HG03039 (cell line): ENCODE measurements around the gene KMO.
A peak's percentile ranks its signal among the peaks of the same experiment; 100 is the strongest.

ENCODE experiments used
- ATAC-seq: cut with Tn5 transposase; IDR thresholded peaks from one replicate; pipeline ENCODE4 v1.9.1; 2021; ENCODE audit warnings: mild to moderate bottlenecking, moderate library complexity; ENCODE audit not compliant: unreplicated experiment

The KMO gene

GRCh38 chr1:241536304-241536703, 4.1 kb downstream of the KMO start:
- ATAC-seq: no peak

GRCh38 chr1:241536969-241537368, 4.8 kb downstream of the KMO start:
- ATAC-seq: no peak

GRCh38 chr1:241542199-241542907, 10.2 kb downstream of the KMO start:
- ATAC-seq: no peak

GRCh38 chr1:241548008-241548407, 15.8 kb downstream of the KMO start:
- ATAC-seq: no peak

GRCh38 chr1:241550318-241550717, 18.1 kb downstream of the KMO start:
- ATAC-seq: no peak

- ATAC-seq: peak; percentile 73
These were observed 19.8 kb downstream of the KMO start for GRCh38 chr1:241551759-241552638.

GRCh38 chr1:241553886-241554592, 21.9 kb downstream of the KMO start:
- ATAC-seq: no peak

GRCh38 chr1:241555526-241555925, 23.3 kb downstream of the KMO start:
- no peak for ATAC-seq

- ATAC-seq: no peak
These were observed 24.9 kb downstream of the KMO start for GRCh38 chr1:241557031-241557430.

GRCh38 chr1:241557551-241558193, 25.5 kb downstream of the KMO start:
- ATAC-seq: no peak

GRCh38 chr1:241560146-241560848, 28.1 kb downstream of the KMO start:
- no peak for ATAC-seq

- ATAC-seq: no peak
These were observed 28.6 kb downstream of the KMO start for GRCh38 chr1:241560849-241561187.

GRCh38 chr1:241569848-241570247, 37.7 kb downstream of the KMO start:
- no peak for ATAC-seq

- no peak for ATAC-seq
These were observed 42.0 kb downstream of the KMO start for GRCh38 chr1:241574154-241574553.

- no peak for ATAC-seq
These were observed 47.3 kb downstream of the KMO start for GRCh38 chr1:241579434-241579833.

- ATAC-seq: no peak
These were observed 50.7 kb downstream of the KMO start for GRCh38 chr1:241582921-241583321.

GRCh38 chr1:241586905-241587512, 54.8 kb downstream of the KMO start:
- ATAC-seq: no peak

GRCh38 chr1:241589521-241589920, 57.3 kb downstream of the KMO start:
- ATAC-seq: no peak

GRCh38 chr1:241590719-241591118, 58.5 kb downstream of the KMO start:
- no peak for ATAC-seq

- no peak for ATAC-seq
These were observed 59.1 kb downstream of the KMO start for GRCh38 chr1:241591317-241591716.
